Stromal cell of bone marrow (primary cell): ENCODE measurements around the gene SGIP1.
"Not testable (repeated sequence)": the region's sequence is repeated elsewhere in the genome, so short reads cannot be mapped to it uniquely, and the experiment has no call there.

Experiments
- DNase-seq: peaks from one replicate; pipeline ENCODE4 v3.0.0-alpha.2; 2012; ENCODE audit warnings: low read depth

The SGIP1 gene

GRCh38 chr1:66732407-66733166 lies 198.6 kb downstream of the SGIP1 start:
- DNase-seq: no peak

DNA sequence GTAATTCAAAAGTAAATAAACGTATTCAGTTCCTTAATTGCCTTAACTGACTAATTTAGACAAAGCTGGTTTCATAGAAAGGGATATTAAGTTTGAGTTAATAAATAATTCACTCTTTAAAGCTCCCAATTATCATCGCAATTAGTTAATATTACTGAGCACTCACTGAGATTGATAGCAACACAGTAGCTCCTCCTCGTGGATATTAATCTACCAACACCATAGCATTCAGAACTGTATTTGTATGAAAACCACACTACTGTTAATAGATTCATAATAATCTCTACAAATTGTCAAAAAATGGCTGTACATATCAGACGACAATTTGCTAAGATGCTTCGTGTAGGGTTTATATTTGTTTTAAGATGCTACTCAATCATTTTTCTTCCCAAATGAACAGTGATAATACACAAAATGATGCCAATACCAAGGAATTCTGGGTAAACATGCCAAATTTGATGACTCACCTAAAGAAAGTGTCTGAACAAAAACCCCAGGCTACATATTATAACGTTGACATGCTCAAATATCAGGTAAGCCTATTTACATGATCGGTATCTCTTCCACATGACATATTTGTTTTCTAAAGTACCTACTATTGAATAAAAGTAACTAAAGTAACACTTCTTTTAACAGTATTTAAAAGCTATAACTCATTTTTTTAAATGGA lies 199.5 kb downstream of the SGIP1 start:
- no peak for DNase-seq

DNA sequence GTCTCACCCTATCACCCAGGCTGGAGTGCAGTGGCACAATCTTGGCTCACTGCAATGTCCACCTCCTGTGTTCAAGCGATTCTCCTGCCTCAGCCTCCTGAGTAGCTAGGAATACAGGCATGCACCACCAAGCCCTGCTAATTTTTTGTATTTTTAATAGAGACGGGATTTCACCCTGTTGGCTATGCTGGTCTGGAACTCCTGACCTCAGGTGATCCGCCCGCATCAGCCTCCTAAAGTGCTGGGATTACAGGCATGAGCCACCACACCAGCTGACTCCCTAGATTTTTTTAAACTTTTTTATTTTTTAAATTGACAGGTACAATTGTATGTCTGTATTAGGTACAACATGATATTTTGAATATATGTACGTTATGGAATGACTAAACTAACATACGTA lies 200.6 kb downstream of the SGIP1 start:
- DNase-seq: not testable (repeated sequence)

DNA sequence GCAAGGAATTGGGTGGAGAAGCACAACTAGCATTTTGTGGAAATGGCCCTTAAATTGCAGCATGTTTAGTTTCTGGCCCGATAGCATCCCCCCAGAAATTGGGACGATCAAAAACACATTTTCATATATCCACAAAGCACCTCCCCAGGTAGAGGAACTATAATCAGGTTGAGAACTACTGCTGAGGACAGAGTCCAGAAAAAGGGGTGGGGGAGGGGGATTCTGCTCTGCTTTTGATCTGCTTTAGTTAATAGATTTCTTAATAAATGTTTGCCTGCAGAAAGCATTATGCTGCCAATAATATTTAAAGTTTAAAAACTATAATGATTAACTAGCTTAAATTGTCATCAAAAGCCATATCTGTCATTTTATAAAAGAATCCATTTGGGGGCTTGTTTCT lies 203.9 kb downstream of the SGIP1 start:
- DNase-seq: no peak

DNA sequence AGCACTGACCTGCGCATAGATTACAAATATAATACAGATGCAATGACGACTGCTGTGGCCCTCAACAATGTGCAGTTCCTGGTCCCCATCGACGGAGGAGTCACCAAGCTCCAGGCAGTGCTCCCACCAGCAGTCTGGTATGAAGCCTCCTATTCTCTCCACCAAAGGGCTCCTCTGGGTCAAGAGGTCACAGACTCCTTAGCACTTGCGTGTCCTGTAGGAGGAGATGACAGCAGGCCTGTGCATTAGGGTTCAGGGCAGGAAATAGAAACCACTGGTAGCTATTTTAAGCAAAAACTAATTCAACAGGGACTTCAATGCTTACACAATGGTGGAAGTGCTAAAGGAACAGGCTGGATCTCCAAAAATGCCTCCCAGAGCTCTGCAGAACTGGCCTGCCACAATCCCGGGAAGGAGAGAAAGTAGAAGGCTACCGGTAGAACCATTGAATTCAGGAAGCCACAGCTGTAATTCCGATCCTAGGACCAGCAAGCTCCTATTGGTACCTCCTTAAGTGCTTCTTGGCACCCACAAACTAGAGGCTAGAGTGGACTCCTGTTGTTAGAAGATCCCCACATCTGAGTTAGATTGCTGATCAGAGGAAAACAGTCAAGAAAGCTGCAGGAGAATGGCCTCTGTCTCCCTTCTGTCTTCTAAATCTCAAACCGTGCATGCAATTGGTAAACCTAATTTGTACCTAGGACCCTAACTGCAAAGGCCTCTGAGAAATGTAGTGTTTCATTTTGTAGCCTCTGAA lies 205.6 kb downstream of the SGIP1 start:
- DNase-seq: no peak

DNA sequence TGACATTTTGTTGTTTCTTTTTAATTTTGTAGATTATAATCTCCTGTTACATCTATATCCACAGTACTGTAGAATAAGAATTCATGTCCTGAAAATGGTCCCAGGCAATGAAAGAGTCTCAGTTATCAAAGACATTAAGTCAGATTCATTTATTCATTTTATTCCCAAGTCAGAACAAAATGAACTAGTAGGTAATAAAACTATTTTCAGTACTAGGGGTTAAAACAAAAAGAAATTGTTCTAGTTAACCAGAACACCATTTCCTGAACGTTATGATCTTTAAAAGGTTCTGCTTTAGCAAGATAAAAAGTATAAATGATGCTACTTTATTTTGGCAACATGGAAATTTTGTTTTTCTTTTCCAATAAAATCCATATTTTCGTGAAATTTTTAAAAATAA lies 211.5 kb downstream of the SGIP1 start:
- no peak for DNase-seq

GRCh38 chr1:66747501-66747900 lies 213.5 kb downstream of the SGIP1 start:
- DNase-seq: no peak

- no peak for DNase-seq
Measured at GRCh38 chr1:66750577-66750976, 216.6 kb downstream of the SGIP1 start.

- DNase-seq: no peak
Measured at GRCh38 chr1:66751160-66751559, 217.2 kb downstream of the SGIP1 start.

- peak; percentile 34 for DNase-seq
Measured at GRCh38 chr1:66752000-66752592, 218.1 kb downstream of the SGIP1 start, which contains the start of gene DYNLT5. DYNLT5 (plus strand) TSS chr1:66752459; CDS start chr1:66754659, 2,200 bp downstream.

- no peak for DNase-seq
Measured at GRCh38 chr1:66752671-66753371, 218.9 kb downstream of the SGIP1 start.

DNA sequence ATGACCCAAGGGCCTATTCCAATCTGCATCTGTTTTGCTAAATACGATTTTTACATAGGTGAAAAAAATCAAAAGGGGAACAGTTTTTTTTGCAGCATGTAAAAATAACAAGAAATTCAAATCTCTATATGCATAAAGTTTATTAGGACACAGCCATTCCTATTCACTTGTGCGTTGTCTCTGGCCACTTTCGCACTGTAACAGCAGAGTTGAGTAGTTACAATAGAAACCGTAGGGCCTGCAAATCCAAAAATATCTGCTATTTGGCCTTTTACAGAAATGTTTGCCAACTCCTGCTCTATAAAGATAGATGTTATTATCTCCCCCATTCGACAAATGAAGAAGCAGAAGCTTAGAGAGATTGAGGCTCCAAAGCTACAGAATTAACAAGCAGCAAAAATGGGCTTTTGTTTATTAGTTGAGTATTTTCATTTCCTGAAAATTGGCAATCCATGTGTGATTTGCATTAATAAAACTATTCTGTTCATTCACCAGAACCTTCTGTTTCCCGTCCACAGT lies 223.8 kb downstream of the SGIP1 start:
- no peak for DNase-seq

- DNase-seq: no peak
Measured at GRCh38 chr1:66758241-66758755, 224.3 kb downstream of the SGIP1 start.

GRCh38 chr1:66760506-66760905 lies 226.6 kb downstream of the SGIP1 start:
- no peak for DNase-seq

GRCh38 chr1:66761221-66761620 lies 227.3 kb downstream of the SGIP1 start:
- DNase-seq: peak; percentile 36

DNA sequence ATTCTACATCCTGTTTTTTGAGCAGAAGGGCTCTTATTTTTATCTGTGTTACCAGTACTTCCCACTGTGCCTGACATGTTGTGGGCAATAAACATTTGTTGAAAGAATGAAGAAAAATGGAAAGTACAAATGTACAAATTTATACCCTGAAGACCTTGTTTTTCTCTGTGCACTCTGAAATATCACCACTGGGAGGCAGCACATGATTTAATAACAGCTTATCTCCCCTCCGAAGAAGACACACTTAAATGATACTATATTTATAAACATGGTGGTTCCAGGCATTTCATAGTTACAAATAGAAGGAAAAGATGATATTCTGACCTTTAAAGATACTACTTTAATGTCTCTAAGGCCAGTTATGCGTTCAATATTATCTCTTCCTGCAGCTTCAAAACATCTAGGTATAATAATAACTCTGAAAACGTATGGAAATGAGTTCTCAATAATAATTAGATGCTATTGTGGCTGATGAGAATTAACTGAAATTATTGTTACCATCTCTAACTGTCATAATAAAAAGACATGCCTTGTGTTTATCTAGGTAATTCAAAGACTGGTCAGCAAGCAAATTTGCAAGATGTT lies 231.1 kb downstream of the SGIP1 start:
- DNase-seq: peak; percentile 37

DNA sequence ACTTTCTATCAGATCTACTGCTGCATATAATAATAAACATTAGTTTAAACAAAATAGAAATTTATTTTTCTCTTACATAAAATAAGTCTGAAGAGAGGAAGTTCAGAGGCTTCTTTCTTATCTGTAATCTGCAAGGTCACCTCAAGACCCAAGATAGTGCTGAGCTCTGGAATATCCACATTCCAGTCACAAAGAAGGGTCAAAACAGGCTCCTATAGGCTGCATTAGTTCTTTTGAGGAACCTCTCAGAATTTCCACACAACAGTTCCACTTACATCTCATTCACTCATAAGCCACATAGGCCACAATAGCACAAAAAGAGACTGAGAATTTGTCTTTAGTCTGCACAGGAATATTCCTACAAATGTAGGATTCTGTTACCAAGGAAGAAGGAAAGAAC lies 233.7 kb downstream of the SGIP1 start:
- DNase-seq: no peak

- no peak for DNase-seq
Measured at GRCh38 chr1:66768965-66769364, 235.0 kb downstream of the SGIP1 start.

GRCh38 chr1:66769512-66770229 lies 235.7 kb downstream of the SGIP1 start:
- no peak for DNase-seq

GRCh38 chr1:66770240-66770639 lies 236.3 kb downstream of the SGIP1 start:
- DNase-seq: no peak
